ENCODE results near the gene NHLRC4.

NHLRC4 gene

DNA sequence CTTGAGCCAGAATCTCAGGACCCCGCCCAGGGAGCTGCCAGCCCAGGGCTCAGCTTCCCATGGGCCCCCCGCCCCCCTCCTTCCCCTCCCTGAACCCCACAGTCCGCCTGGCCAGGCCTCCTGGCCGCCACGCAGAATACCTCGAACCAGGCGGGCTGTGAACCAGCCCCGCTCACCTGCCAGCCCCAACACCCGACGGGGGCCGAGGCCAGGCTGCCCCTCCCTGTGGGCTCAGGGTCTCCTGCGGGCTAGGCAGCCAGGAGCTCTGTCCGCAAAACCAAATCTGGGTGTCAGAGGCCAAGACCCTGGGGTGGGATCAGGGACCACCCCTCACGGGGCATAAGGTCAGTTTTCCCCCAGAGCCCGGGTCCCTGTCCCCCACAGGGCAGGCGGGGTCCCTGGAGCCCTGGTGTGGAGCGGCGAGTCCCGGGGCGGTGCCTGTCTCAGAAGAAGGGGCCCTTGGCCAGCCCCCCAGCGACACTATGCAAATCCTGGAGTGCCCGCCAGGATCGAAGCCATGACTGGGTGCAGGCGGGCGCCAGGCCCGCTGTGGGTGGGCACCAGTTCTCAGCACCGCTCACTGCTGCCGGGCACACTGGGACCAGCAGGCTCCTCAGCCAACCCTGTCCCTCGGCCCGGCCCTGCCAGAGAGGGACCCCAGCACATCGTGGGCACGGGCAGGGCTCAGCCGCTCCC, 13.1 kb upstream of the NHLRC4 start:
- no peak for DNase-seq

DNA sequence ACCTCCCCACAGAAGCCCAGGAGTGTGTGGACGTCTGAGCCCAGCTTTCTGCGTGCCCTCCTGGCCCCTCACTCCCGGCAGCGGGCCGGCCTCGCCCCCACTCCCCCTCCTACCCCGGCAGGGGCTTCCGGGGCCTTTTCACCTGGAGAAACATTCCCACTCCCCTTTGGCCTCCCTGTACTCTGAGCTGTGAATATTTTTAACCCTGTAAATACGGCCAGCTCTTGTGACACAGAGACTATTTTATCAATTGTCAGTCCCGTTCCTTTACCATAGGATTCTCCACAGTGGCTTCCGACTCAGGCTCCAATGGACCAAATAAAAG, 12.5 kb upstream of the NHLRC4 start:
- no peak for DNase-seq

DNA sequence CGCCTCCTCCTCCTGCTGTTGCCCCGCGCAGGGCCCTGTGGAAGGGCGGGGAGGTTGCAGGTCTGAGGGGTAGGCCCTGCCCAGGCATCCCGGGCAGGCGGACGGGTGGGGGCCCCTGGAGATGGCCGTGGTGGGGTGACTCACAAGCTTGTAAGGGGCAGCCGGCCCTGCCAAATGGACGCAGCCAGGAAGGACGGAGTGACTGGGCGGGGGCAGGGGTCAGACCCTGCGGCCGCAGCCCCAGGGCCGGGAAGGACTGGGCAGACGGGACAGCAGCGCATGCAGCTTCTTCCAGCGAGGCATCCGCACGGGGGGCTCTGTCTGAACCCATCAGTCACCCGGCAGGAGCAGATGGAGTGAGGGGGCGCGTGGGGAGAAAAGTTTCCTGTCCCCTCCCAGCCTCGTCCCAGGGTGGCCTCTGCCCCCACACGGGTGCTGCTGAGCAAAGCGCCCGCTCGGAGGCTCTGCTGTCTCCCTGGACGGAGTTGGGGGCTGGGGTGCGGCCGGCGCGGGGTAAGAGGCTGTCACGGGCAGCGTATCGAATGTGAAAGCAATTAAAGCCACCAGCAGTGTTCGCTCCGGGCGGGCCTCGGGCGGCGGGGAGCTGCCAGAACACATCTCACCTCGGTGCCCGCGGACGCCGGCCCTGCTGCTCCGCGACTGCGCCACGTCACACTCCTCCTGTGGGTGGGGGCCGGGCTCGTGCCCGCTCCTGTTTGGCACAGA, 12.0 kb upstream of the NHLRC4 start:
- DNase-seq: peak in 1 of 14 donors; percentile 38

DNA sequence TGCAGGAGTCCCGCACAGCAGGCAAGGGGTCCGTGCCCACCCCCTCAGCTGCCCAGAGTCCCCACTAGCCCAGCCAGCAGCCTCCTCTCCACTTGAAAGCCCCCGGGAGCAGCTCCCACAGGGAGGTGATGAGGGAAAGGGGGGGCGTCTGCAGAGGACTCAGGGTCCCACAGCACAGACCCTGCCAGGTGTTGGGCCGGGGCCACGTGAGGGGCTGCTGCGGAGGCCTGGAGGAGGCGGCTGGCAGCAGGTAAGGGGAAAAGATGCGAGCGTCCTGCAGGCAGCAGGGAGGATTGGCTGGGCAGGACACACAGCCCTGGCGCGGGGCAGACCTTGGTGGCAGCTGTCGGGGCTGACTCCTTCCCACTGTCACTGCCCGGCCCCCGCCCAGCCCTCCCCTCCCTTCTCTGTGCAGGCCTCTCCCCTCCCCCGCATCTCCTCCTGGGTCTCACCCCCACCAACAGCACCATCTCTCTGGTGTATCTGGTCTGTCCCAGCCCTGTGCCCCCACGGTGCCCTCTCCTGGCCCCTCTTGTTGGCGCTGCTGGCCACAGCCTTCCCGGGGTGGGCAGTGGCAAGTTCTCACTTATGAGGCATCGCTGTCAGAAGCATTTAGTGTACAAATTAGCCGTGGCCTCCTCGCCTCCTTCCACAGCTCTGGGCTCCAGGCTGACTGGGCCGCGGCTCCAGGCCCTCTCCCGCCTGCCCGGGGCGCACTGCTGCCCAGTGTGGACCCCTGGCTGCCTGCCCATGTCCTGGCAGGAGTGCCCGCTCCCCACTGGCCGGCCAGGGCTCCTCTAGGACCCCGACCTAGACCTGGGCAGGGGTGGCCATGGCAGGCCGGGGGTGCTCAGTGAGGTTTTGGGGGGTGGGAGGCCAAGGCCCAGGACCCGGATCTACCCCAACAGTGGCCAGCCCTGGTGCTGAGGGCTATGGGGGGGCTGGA, 11.0 kb upstream of the NHLRC4 start:
- DNase-seq: peak in 1 of 14 donors; percentile 60

DNA sequence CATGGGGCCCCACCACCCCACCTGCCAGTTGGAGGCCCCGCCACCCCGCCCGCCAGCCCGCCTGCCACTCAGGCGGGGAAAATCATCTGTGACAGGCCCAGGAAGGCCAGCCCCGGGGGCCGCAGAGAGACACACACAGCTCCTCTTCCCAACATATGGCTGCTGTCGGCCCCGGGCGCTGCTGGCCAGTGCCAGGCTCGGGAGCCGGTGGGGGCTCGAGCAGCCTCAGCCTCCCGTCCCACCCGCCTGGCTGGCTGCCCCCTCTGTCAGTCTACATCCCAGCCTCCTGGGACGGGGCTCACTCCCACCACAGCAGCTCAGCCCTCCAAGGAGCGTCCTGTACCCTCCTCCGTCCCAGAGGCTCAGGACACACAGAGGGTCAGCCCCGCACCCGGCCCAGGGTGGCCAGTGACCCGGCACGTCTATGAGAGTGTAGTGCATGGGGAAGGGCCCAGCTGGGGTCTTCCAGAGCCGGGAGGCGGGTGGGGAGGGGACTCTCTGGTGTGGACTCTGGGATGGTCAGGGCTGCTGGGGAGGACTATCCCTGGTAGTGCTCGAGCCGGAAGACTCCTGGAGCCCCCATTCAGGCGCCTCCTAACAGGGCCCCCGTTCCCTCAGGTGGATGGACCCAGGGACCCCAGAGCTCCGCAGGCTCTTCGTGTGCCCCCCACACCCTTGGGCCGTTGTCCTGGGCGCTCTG, 10.2 kb upstream of the NHLRC4 start:
- DNase-seq: peak in 1 of 14 donors; percentile 55

DNA sequence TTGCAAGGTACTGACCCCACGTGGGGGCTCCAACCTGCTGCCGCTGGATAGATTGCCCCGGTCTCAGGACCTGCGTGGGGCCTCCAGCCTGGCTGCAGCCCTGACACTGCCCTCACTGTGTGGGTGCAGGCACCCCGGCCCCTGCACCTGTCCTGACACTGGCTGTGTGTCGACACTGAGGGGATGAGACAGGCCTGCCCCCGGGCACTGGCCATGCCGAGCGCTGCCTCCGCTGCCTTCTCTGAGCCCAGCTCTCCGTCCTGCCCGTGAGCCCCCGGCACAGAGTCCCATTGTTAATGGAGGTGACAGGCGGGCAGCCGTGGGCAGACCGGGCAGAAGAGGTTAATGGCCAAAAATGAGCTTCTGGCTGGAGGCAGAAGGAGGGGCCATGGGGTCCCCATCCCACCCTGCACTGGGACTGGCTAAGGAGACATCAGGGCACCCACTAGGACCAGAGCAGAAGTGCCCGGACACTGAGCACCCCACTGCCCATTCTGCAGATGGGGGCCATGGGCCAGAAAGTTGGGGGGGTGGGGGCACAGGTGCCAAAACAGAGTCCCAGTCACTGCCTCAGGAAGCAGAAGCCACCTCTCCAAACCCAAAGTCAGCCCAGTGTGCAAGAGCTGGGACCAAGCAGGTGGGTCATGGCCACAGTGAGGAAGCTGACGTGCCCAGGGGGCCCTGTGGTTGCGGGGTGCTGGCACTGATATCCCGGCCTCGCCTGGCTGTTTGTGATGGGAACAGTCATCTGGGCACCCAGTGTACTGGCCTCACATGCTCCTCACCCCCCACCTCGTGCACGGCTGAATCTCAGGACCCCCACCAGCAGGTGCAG, 9.1 kb upstream of the NHLRC4 start:
- DNase-seq: no peak

DNA sequence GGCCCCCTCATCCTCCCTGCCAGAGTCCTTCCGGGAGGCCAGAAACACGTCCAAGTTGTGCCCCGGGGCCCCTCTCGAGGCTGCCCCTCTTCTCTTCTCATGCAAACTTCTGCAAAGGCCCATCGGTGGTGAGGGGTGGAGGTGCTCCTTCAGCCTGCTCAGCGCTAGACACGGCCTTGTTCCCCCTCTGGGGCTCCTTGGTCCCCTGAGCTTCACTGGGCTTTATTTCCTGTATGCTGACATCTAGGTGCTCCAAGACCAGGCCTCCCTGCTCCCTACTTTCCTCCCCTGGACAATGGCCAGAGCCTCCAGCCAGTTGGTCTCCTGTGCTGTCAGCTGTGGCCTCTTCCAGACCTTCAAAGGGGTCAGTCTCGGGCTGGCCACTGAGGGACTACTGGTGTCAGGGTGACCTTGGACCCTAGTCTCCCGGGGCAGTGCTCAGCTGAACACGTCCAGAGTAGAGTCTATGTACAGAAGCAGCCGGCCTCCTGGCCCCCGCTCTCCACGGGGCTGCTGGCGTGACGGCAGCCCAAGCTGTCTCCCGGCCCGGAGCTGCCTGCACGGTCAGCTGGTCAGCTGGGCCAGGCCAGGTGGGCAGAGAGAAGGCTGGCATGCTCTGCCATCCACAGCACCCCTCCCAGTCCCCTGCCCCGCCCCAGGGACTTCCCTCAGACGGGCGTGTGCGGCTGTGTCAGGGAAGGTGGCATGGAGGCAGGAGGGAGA, 8.3 kb upstream of the NHLRC4 start:
- DNase-seq: peak in 2 of 14 donors; percentile 28 to 94

DNA sequence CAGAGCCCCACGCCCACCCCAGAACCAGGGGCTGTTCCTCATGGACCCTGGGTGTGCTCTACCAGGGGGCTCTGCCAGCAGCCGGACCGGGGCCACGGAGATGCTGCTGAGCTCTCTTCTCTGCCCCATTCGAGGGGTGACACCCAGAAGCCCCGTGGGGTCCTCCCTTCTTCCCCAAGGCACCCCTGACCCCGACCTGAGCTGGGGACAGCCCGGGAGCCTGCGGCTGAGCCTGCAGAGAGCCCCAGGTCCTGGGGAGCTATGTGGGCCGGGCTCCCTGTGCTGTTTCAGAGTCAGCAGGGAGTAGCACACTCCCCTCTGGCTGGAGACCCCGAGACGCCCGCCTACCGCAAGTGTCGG, 7.8 kb upstream of the NHLRC4 start:
- DNase-seq: no peak

DNA sequence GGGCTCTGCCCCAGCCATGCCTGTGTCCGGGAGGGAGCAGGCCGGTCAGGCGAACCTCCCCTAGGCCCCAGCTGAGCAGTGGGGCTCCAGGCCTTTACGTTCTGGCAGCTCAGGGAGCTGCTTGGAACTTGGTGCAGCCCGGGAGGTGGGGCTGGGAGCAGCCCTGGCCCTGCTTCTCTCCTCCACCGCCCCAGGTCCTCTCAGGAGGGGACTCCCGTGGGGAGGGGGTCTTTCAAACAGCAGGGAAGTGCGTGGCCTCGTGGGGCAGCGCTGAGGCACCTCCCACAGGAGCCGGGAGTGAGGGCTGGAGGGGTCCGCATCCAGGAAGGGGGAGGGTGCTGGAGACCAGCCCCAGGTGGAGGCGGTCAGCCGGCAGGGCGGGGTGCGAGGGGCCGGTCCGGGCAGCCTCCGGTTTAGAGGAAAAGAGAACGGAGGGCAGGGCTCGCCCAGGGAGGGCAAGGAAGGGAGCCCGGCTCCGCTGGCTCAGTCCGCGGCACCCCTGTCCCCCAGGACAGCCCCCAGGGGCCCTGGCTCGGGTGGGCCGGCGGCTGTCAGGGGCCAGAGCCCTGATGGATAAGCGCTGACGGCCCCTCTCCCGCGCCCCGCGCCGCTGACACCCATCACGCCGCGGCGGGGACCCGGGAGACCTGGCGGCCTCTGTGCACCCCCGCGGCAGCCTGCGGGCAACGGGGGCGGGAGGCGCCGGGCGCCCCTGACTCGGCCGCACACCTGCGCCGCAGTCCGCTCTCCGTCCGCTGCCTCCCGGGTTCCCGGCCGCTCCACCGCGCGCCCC, 7.2 kb upstream of the NHLRC4 start:
- DNase-seq: peak in 1 of 14 donors; percentile 52

DNA sequence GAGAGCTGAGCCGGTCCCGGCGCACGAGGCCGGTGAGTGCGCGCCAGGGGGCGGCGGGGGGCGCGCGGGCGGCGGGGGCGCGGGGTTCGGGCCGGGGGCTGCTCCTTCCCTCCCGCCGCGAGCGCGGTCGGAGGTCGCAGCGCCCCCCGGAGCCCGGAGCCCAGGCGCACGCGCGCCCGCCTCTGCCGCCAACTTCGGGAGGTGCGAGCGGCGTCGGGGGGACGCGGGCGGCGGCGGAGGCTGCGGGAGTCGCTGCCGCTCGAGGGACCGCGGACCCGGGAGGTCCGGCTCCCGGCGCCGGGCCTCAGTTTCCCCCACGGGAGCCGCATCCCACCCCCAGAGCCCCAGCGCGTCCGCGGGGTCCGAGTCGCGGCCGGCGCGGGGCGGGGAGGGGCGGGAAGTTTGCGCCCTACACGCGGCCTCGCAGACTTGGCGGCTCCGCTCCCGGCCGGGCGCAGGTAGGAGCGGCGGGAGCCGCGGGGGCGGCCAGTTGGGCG, 6.6 kb upstream of the NHLRC4 start, which contains the start of gene PRR35:
PRR35 (plus strand) TSS at position 191 of the 497 bp plus-strand sequence. CDS start 2,901 bp downstream, outside the sequence.
- no peak for DNase-seq

DNA sequence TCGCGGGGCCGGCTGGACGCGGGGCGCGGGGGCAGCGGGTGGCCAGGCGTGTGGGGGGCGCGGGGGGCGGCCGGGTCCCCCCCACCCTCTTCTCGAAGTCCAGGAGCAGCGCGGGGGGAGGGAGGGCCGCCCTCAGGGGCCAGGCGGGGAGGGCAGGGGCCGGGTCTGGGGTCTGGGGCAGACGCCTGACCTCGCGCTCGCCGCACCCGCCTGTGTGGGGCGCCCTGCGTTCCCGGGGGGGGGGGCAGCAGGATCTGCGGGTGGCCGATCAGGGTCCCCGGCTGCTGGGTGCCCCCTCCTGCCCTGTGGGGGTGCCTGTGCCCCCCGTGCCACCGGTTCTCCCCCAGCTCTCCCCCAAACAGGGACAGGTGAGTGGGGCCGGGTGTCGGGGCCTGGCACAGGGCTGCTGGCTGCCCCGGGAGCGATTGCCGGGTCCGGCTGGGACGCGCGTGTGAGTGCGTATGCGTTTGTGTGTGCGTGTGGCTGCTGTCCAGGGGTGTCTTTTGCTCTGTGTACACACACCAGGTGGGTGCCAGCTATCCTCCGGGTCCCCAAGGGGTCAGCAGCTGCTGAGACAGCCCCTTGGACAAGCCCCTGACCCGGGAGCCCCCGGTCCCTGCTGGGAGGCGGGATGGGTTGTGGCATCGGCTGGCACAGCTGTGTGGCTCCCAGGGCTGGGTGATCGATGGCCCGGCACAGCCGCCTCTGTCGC, 5.9 kb upstream of the NHLRC4 start:
- no peak for DNase-seq

DNA sequence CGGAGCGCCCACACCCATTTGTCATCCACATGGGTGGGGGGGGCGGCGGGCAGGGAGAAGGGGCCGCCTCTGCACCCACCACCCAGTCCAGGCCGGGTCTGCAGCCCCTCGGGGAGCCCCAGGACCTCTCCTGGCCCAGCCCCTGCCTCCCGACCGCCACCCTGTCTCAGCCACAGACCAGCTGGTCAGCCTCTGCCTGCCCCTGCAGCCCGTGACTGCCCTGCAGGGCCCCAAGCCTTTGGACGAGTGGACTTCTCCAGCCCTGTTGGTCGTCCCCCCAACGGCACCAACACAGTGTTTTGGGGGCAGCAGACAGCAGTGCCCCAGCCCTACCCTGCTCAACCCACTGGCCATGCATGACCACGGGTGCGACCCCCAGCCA, 5.4 kb upstream of the NHLRC4 start:
- DNase-seq: no peak

DNA sequence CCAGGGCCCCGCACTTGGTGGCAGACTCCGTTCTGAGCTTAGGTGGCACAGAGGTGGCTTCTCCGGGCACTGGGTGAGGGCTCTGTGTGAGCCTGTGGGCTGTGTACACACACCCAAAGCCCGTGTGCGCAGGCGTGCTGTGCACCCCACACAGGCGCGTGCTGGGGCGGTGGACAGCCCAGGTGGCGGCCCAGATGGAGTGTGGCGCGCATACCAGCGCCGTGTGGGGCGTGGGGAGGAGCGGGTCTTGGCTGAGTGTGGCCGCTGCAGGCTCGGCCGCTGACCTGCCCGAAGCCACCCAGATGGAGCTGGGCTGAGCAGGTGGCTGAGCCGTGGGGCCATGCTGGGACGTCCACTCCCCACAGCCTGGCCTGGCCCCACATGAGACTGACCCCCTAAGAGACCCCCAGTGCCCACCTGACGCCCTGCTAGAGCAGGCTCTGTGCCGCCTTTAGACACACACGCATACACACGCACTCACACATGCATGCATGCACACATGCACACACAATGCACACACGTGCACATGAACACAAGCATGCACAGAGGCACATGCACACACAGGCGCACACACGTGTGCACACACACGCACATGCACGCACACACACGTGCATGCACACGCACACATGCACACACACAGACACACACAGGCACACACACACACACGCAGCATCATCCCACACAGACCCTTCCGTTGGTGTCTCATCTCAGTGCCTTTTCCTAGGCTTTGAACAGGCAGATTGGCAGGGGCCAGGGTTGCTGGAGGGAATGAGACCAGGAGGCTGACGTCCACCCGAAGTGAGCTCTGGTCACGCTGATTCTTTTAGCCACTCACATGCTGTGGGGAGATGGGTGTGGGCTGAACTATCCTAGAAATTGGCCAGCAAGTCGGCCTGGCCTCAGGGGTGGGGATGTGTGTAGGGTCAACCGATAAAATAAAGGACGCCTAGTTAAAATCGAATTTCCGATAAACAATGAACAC, 4.6 kb upstream of the NHLRC4 start:
- DNase-seq: peak in 1 of 14 donors; percentile 90

DNA sequence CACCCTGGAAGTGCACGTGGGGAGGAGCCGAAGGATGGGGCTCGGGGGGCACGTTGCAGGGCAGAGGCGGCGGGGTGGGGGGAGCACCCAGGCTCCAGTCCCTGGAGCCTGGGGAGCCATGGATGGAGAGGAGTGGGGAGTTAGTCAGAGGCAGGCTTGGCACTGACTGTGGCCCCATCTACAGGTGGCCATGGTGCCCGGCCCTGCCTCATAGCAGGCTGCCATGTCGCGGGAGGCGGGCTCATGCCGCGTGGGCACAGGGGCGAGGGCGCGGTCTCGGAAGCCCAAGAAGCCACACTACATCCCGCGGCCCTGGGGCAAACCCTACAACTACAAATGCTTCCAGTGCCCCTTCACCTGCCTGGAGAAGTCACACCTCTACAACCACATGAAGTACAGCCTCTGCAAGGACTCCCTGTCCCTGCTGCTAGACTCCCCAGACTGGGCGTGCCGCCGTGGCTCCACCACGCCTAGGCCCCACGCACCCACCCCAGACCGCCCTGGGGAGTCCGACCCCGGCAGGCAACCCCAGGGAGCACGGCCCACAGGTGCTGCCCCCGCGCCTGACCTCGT, 3.6 kb upstream of the NHLRC4 start:
- no peak for DNase-seq

DNA sequence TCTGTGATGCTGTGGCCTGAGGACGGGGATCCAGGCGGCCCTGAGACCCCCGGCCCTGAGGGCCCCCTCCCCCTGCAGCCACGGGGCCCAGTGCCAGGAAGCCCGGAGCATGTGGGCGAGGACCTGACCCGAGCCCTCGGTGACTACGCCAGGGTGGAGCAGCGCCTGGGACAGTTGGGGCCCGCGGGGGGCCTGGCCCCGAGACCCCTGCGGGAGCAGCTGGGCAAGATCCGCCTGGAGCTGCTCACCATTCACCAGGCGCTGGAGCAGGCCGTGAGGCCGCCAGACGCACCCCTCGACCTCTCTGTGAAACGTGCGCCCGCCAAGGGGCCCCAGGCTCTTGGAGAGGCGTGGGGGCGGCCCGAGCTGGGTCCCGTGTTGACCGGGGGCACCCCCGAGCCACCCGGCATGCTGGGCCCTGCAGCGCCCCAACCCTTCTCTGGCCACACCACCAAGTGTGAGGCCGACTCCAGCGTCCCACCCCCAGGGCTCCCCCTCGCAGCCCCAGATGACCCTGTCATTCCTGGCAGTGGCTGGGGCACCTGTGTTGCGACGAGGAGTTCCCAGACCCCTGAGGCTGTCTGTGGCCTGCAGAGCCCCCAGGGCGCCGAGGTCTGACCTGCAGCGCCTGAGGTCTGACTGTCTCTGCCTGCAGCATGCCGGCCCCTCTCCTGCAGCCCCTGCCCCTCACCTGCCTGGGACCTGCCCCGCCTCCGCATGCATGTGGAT, 2.0 kb upstream of the NHLRC4 start:
- no peak for DNase-seq

DNA sequence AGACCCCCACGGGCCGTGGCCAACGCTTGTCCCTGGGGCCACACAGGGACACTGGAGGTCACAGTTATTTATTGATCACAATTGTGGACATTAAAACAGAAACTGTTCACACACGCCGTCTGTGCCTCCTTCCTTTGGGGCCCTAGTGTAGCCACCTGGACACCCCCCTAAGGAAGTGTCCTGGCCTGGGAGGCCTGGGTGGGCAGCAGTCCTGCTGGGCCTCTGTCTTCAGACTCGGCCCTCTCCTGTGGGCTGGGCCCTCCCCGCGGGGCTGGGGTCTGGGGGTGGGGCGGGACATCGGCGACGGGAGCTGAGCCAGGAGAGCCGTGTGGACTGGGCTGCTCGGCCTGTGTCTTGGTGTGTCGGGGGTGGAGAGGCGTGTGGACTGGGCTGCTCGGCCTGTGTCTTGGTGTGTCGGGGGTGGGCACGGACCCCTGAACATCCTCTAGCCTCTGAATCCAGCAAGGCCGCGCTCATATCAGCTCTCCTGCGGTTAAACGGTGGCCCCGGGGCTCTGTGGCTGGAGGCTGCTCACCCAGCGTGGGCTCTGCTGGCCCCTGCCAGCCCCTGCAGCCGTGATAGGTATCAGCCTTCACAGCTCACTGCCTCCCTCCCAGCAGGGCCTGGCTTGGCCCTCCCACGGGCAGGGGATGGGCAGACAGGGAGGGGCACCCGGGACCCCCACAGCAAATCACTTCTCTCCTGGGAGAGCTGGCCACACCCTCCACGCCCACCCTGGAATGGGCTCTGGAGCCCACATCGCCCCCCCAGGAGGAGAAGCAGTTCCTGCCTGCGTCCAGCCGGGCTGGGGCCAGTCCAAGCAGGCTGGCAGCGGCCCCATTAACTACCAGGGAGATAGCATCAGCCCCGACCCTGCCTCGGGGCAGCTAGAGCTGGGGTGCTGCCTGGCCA, 1.1 kb upstream of the NHLRC4 start:
- no peak for DNase-seq

All from C1 segment of cervical spinal cord (tissue), 14 donors.